IMR-90 (cell line): ENCODE measurements around the gene RPL37. TPM values are rescaled to one million over a fixed set of nuclear protein-coding genes. Genes with fewer than 3 reads are reported as not detected.

Experiments
- ATAC-seq: fragments of 200-7000 bp; cut with Tn5 transposase; 2 replicates; pipeline ENCODE4 v1.9.1; 2020; ENCODE audit warnings: low read depth, mild to moderate bottlenecking, moderate library complexity
- Bru-seq: library from RNA; stranded (reverse); fragments of 400-500 nt; gene quantifications from one replicate; lab custom pipeline; 2021; lab: Mats Ljungman, UMichigan
- BruChase-seq, 2 experiments: library from RNA; stranded (reverse); fragments of 400-500 nt; gene quantifications; one replicate each; lab custom pipeline; 2021; lab: Mats Ljungman, UMichigan
- BruUV-seq: library from RNA; stranded (reverse); fragments of 400-500 nt; replicated peaks from 2 replicates; lab custom pipeline; 2021; lab: Mats Ljungman, UMichigan
- CTCF ChIA-PET: fragments of 300-600 bp; formaldehyde crosslinking; extraction: SDS; loops from one replicate; lab custom pipeline; 2021; ENCODE audit warnings: antibody characterized with exemption; lab: Yijun Ruan, JAX
- POLR2A ChIA-PET: fragments of 300-600 bp; sonication (Branson Sonifier 250); formaldehyde crosslinking; loops from one replicate; lab custom pipeline; 2022; ENCODE audit warnings: antibody characterized with exemption; ENCODE audit not compliant: unreplicated experiment; lab: Charles Lee
- DNase-seq: peaks from one replicate; pipeline ENCODE4 v3.0.0; 2013
- H2AFZ ChIP-seq: replicated peaks from 2 replicates; pipeline ENCODE3; 2013; ENCODE audit warnings: low read length, mild to moderate bottlenecking; ENCODE audit not compliant: poor library complexity
- H2AK5ac ChIP-seq: 2 replicates; pipeline ENCODE4 v1.6.1; 2013; ENCODE audit warnings: low read depth, low read length, inconsistent platforms
- H2AK9ac ChIP-seq: replicated peaks from 2 replicates; pipeline ENCODE3; 2013; ENCODE audit warnings: mild to moderate bottlenecking, low read depth, low read length, moderate library complexity; ENCODE audit not compliant: poor library complexity
- H2BK120ac ChIP-seq: 2 replicates; pipeline ENCODE4 v1.6.1; 2013; ENCODE audit warnings: low read depth, low read length, inconsistent platforms
- H2BK15ac ChIP-seq: 3 replicates; pipeline ENCODE4 v1.6.1; 2013; ENCODE audit warnings: low read depth, low read length, inconsistent platforms
- H2BK20ac ChIP-seq: 2 replicates; pipeline ENCODE4 v1.6.1; 2013; ENCODE audit warnings: low read depth, mild to moderate bottlenecking, inconsistent platforms, low read length, moderate library complexity
- H2BK5ac ChIP-seq: 2 replicates; pipeline ENCODE4 v1.6.1; 2013; ENCODE audit warnings: mild to moderate bottlenecking, low read depth, low read length, inconsistent platforms; ENCODE audit not compliant: poor library complexity, severe bottlenecking
- H3K14ac ChIP-seq: replicated peaks from 2 replicates; pipeline ENCODE4 v1.6.1; 2013; ENCODE audit warnings: low read depth, low read length, inconsistent platforms
- H3K18ac ChIP-seq: 2 replicates; pipeline ENCODE4 v1.6.1; 2013; ENCODE audit warnings: low read depth, low read length, control low read depth
- H3K23ac ChIP-seq: 2 replicates; pipeline ENCODE4 v1.6.1; 2013; ENCODE audit warnings: low read depth, low read length, inconsistent platforms
- H3K27ac ChIP-seq: 2 replicates; pipeline ENCODE4 v1.5.1; 2013; ENCODE audit warnings: mild to moderate bottlenecking, control low read depth, low read length; ENCODE audit not compliant: insufficient read depth
- H3K27me3 ChIP-seq: 2 replicates; pipeline ENCODE4 v1.6.1; 2013; ENCODE audit warnings: low read length; ENCODE audit not compliant: control insufficient read depth, insufficient read depth
- H3K36me3 ChIP-seq: 2 replicates; pipeline ENCODE4 v1.6.1; 2013; ENCODE audit warnings: low read length, mixed read lengths; ENCODE audit not compliant: control insufficient read depth, insufficient read depth
- H3K4ac ChIP-seq: 2 replicates; pipeline ENCODE4 v1.6.1; 2013; ENCODE audit warnings: low read depth, low read length, inconsistent platforms
- H3K4me1 ChIP-seq: 2 replicates; pipeline ENCODE4 v1.6.1; 2013; ENCODE audit warnings: low read length, mixed read lengths; ENCODE audit not compliant: control insufficient read depth, insufficient read depth
- H3K4me2 ChIP-seq: 2 replicates; pipeline ENCODE4 v1.6.1; 2013; ENCODE audit warnings: low read depth, mild to moderate bottlenecking, control low read depth, low read length, moderate library complexity
- H3K4me3 ChIP-seq: 2 replicates; pipeline ENCODE4 v1.5.1; 2013; ENCODE audit warnings: low read depth, mild to moderate bottlenecking, control low read depth, low read length, moderate library complexity; ENCODE audit not compliant: insufficient read depth
- H3K56ac ChIP-seq: 2 replicates; pipeline ENCODE4 v1.6.1; 2013; ENCODE audit warnings: low read length, inconsistent platforms; ENCODE audit not compliant: insufficient read depth; ENCODE audit errors: extremely low read depth
- H3K79me1 ChIP-seq, 2 experiments: 2 replicates each; pipeline ENCODE4 v1.6.1; 2013; ENCODE audit warnings: low read length in 2 of 2, inconsistent platforms in 1 of 2, low read depth in 1 of 2
- H3K9ac ChIP-seq: 2 replicates; pipeline ENCODE4 v1.6.1; 2013; ENCODE audit warnings: low read depth, low read length, control low read depth
- H3K9me1 ChIP-seq: 2 replicates; pipeline ENCODE4 v1.6.1; 2013; ENCODE audit warnings: low read length, inconsistent platforms; ENCODE audit not compliant: insufficient read depth
- H3K9me3 ChIP-seq: 2 replicates; pipeline ENCODE4 v1.6.1; 2013; ENCODE audit warnings: low read length; ENCODE audit not compliant: control insufficient read depth, insufficient read depth
- H4K20me1 ChIP-seq: 2 replicates; pipeline ENCODE4 v1.6.1; 2013; ENCODE audit warnings: low read length, inconsistent platforms; ENCODE audit not compliant: insufficient read depth
- H4K5ac ChIP-seq: 2 replicates; pipeline ENCODE4 v1.6.1; 2013; ENCODE audit warnings: mild to moderate bottlenecking, low read depth, low read length, control low read depth
- H4K8ac ChIP-seq, 2 experiments: 2 replicates each; pipeline ENCODE4 v1.6.1; 2013; ENCODE audit warnings: low read depth in 2 of 2, low read length in 2 of 2, control low read depth in 1 of 2, inconsistent platforms in 1 of 2
- H4K91ac ChIP-seq: 2 replicates; pipeline ENCODE4 v1.6.1; 2013; ENCODE audit warnings: low read depth, low read length, inconsistent platforms; ENCODE audit not compliant: insufficient read depth
- BHLHE40 ChIP-seq: fragments of 150-350 bp; IDR thresholded peaks from 2 replicates; pipeline ENCODE4 v1.6.1; 2016; ENCODE audit warnings: mild to moderate bottlenecking, low read depth, low read length
- CEBPB ChIP-seq: IDR thresholded peaks from 2 replicates; pipeline ENCODE4 v1.6.1; 2012; ENCODE audit warnings: low read depth, low read length, improper control_type of control experiment
- CHD1 ChIP-seq: IDR thresholded peaks from 2 replicates; pipeline ENCODE4 v1.6.1; 2012; ENCODE audit warnings: low read depth, low read length, improper control_type of control experiment
- CTCF ChIP-seq: conservative IDR thresholded peaks from 2 replicates; pipeline ENCODE4 v1.5.1; 2012; ENCODE audit warnings: mild to moderate bottlenecking, low read depth, low read length, improper control_type of control experiment
- MAFK ChIP-seq: IDR thresholded peaks from 2 replicates; pipeline ENCODE4 v1.6.1; 2012; ENCODE audit warnings: low read depth, low read length, improper control_type of control experiment
- MAZ ChIP-seq: IDR thresholded peaks from 2 replicates; pipeline ENCODE4 v1.6.1; 2012; ENCODE audit warnings: low read depth, mild to moderate bottlenecking, low read length, improper control_type of control experiment, moderate library complexity, borderline replicate concordance
- MXI1 ChIP-seq: IDR thresholded peaks from 2 replicates; pipeline ENCODE4 v1.6.1; 2012; ENCODE audit warnings: low read depth, mild to moderate bottlenecking, low read length, moderate library complexity, borderline replicate concordance
- NFE2L2 ChIP-seq: fragments of 150-350 bp; IDR thresholded peaks from 2 replicates; pipeline ENCODE4 v1.6.1; 2016; ENCODE audit warnings: low read depth, mild to moderate bottlenecking, low read length
- POLR2A ChIP-seq: IDR thresholded peaks from 2 replicates; pipeline ENCODE4 v1.6.1; 2012; ENCODE audit warnings: mild to moderate bottlenecking, low read depth, low read length
- RAD21 ChIP-seq: IDR thresholded peaks from 2 replicates; pipeline ENCODE4 v1.6.1; 2012; ENCODE audit warnings: low read length, improper control_type of control experiment
- SMC3 ChIP-seq: fragments of 150-350 bp; IDR thresholded peaks from 2 replicates; pipeline ENCODE4 v1.6.1; 2016; ENCODE audit warnings: low read depth, mild to moderate bottlenecking, antibody characterized with exemption, low read length, moderate library complexity
- USF2 ChIP-seq: fragments of 150-350 bp; IDR thresholded peaks from 2 replicates; pipeline ENCODE4 v1.6.1; 2017; ENCODE audit warnings: mild to moderate bottlenecking, antibody characterized with exemption, low read length, low read depth
- WGBS, 2 experiments: methylation state at CpG; one replicate each; pipeline versions ENCODE4 v1.1.5 to v1.1.7; 2013; ENCODE audit warnings: missing lambda C conversion rate in 2 of 2; ENCODE audit not compliant: insufficient read length in 1 of 2; ENCODE audit errors: extremely low coverage in 2 of 2; 5-methylcytosine and 5-hydroxymethylcytosine counted together
- dilution Hi-C: fragments of 300-500 bp; cut with HindIII; formaldehyde crosslinking; loops from one replicate; pipeline ENCODE4 v1.14.3; 2018; ENCODE audit warnings: low sequenced_read_pairs; ENCODE audit not compliant: unreplicated experiment
- in situ Hi-C: fragments of 300-500 bp; cut with MboI; formaldehyde crosslinking; loops from 3 replicates; pipeline ENCODE4 v1.14.3; 2019; ENCODE audit warnings: low sequenced_read_pairs, inconsistent platforms, mixed read lengths
- intact Hi-C: fragments of 100-400 bp; cut with micrococcal nuclease; formaldehyde crosslinking; loops from 2 replicates; pipeline ENCODE4 v1.10.0; 2022
- long read RNA-seq: library from polyadenylated mRNA; unstranded; transcript quantifications from one replicate; pipeline ENCODE4 v2.0.0, GENCODE V29; 2021; ENCODE audit not compliant: unreplicated experiment
- polyA plus RNA-seq, 3 experiments: library from polyadenylated mRNA; depleted of rRNA; stranded (reverse); fragments of >200 nt; gene quantifications; 2 replicates each; pipeline ENCODE4 v1.2.3, GENCODE V29; 2012; ENCODE audit warnings: low replicate concordance in 1 of 3
- total RNA-seq: library from RNA; depleted of rRNA; stranded (reverse); fragments of >200 nt; gene quantifications from 2 replicates; pipeline ENCODE4 v1.2.3, GENCODE V29; 2012; rRNA removed

RPL37 gene
- total RNA-seq (35.3 and 68.6 TPM in 2 replicates), polyA plus RNA-seq (2012; rRNA removed) (294 and 551 TPM in 2 replicates), Bru-seq, nascent RNA (percentile 99 among the genes with signal in this experiment), BruChase-seq, experiment 1, labeled RNA remaining after a 6-hour chase (percentile 97 among the genes with signal in this experiment), BruChase-seq, experiment 2, labeled RNA remaining after a 2-hour chase (percentile 97 among the genes with signal in this experiment)
- polyA plus RNA-seq (2012; cell fraction: cytosol; rRNA removed): 107 and 412 TPM in 2 replicates
- 28.1 and 181 TPM in 2 replicates for polyA plus RNA-seq (2012; cell fraction: nucleus; rRNA removed; ENCODE audit: low replicate concordance)
- long read RNA-seq, full-length matches to known transcripts: 117 of 1,259 reads
- long read RNA-seq, partial matches to known transcripts: 1,119 of 1,259 reads
- long read RNA-seq, other reads (novel, unspliced or antisense): 23 of 1,259 reads

- H4K20me1 ChIP-seq: peaks cover 48% of the 10 kb centered on the region
- H4K8ac ChIP-seq: peak within 1 kb of the TSS; percentile 97 to 100
- peak within 1 kb of the TSS; percentile 97 for H2AK9ac ChIP-seq
- H3K27ac ChIP-seq: peak within 1 kb of the TSS; percentile 89
- intact Hi-C loops (loop anchor here (2.0 to 5.0 kb wide), 2 partner anchors 80 to 1413 kb away; partner anchors contain the start of genes DAB2 and TTC33), in situ Hi-C loops (no loop called here), dilution Hi-C loops (no loop called here)
- H2BK15ac ChIP-seq: peak within 1 kb of the TSS; percentile 85; the same call in 1 of the 3 replicates
- peak within 1 kb of the TSS; percentile 66 for H3K18ac ChIP-seq
- TSS peak; percentile 98 for BruUV-seq
- H3K27me3 ChIP-seq: no peaks in the 10 kb centered on the region
- H3K4me1 ChIP-seq: peaks cover 2% of the 10 kb centered on the region; the same call in 1 of the 2 replicates
- 1% methylated on average over 28 of the region's 61 CpGs; no CpG with 5 or more reads in 1 of the 2 experiments for WGBS, 2 experiments
- POLR2A ChIA-PET: interaction anchor here (0.6 kb wide), 1 partner anchor 145 kb away, joined by 3 read pairs; no protein-coding TSS in a partner anchor
- H3K9me3 ChIP-seq: no peaks in the 10 kb centered on the region
- peak within 1 kb of the TSS; percentile 99 for H3K4ac ChIP-seq
- H2AFZ ChIP-seq: peak within 1 kb of the TSS; percentile 100
- peak within 1 kb of the TSS; percentile 98 for H3K56ac ChIP-seq
- ATAC-seq: peak; percentile 97
- peak within 1 kb of the TSS; percentile 99 for H3K14ac ChIP-seq
- H3K4me3 ChIP-seq: peak within 1 kb of the TSS; percentile 74
- peak within 1 kb of the TSS; percentile 89 for H2BK5ac ChIP-seq
- H2BK120ac ChIP-seq: peak within 1 kb of the TSS; percentile 66; the same call in 1 of the 2 replicates
- H2AK5ac ChIP-seq: peak within 1 kb of the TSS; percentile 99
- peaks cover 9 to 54% of the 10 kb centered on the region in 2 experiments; a peak in 3 of 4 replicates for H3K79me1 ChIP-seq
- peak; percentile 97 for DNase-seq
- H3K23ac ChIP-seq: peak within 1 kb of the TSS; percentile 96
- H3K36me3 ChIP-seq: peaks cover 36% of the 10 kb centered on the region
- H3K9me1 ChIP-seq: 0 out of 2 replicates have a peak, but pooled peaks cover 2% of the 10 kb centered on the region
- H2BK20ac ChIP-seq: 0 out of 2 replicates have a peak within 1 kb of the TSS, but pooled peaks have one; percentile 14
- CTCF ChIA-PET: no interaction called here
- H3K9ac ChIP-seq: peak within 1 kb of the TSS; percentile 95
- peak within 1 kb of the TSS; percentile 98 for H3K4me2 ChIP-seq
- peak within 1 kb of the TSS; percentile 98 for H4K91ac ChIP-seq
- peak within 1 kb of the TSS; percentile 93 for H4K5ac ChIP-seq
- TF ChIP-seq MAFK: no peak
- TF ChIP-seq NFE2L2: 0 out of 2 replicates have a peak, but pooled peaks have one; percentile 22
- no peak for TF ChIP-seq CTCF
- peak; percentile 70; the same call in 1 of the 2 replicates for TF ChIP-seq MXI1
- TF ChIP-seq SMC3: no peak
- no peak for TF ChIP-seq CHD1
- TF ChIP-seq POLR2A: peak; percentile 98
- TF ChIP-seq USF2: no peak
- TF ChIP-seq MAZ: peak; percentile 86
- 0 out of 2 replicates have a peak, but pooled peaks have one; percentile 16 for TF ChIP-seq BHLHE40
- no peak for TF ChIP-seq CEBPB
- TF ChIP-seq RAD21: no peak; the same call in 1 of the 2 replicates
Measured at GRCh38 chr5:40834849-40835787, at the start of gene RPL37. RPL37 (minus strand) TSS chr5:40835222; CDS start chr5:40835185, 37 bp downstream.
